ENCODE measurements around the gene CRYAA. TPM values are rescaled to one million over a fixed set of nuclear protein-coding genes. Genes with fewer than 3 reads are reported as not detected.
A peak's percentile ranks its signal among the peaks of the same experiment; 100 is the strongest.

The CRYAA gene
- total and polyA plus RNA-seq, 2 of the 8 experiments (the other 6 are each of a cell fraction or from before 2014, with no cell fraction given), result not detected

- no peak overlapping the region for H2BK5ac ChIP-seq (ENCODE audit: low read depth, low read length)
- no peak overlapping the region for H3K14ac ChIP-seq (ENCODE audit: insufficient read length)
- H3K27me3 ChIP-seq (replicated peaks in 1 of 4; ENCODE audit: control insufficient read depth in 3 of 4, extremely low read depth in 1 of 4, insufficient read depth in 3 of 4, low read length in 3 of 4), result no peaks in the 10 kb centered on the region
- H2AFZ ChIP-seq (ENCODE audit: low read length), result no peak overlapping the region
- H3K9ac ChIP-seq (replicated peaks in 1 of 4; ENCODE audit: extremely low read depth in 1 of 4, low read depth in 3 of 4, low read length in 3 of 4), result no peak overlapping the region
- H3K4me2 ChIP-seq (ENCODE audit: insufficient read depth in 1 of 2, low read depth in 2 of 2, low read length in 2 of 2), result no peak overlapping the region
- ChIA-PET CTCF (ENCODE audit: partially characterized antibody) (interaction anchor here (1.2 kb wide), 2 partner anchors 61 to 405 kb away, joined by 3 to 5 read pairs; no protein-coding TSS in a partner anchor), POLR2A (ENCODE audit: partially characterized antibody) (no interaction called here)
- H3K56ac ChIP-seq (replicated peaks; ENCODE audit: insufficient read length, low read depth, low read length), result no peak overlapping the region
- H4K8ac ChIP-seq (ENCODE audit: extremely low read depth, insufficient read depth, low read length), result peak overlapping the region; percentile 0; the same call in 1 of the 2 replicates
- peaks cover 0 to under 1% of the 10 kb centered on the region in 2 experiments; a peak in 1 of 4 replicates for H3K9me3 ChIP-seq (ENCODE audit: insufficient read depth in 2 of 2, low read depth in 1 of 2, low read length in 1 of 2)
- no peaks in the 10 kb centered on the region for H3K36me3 ChIP-seq (ENCODE audit: control insufficient read depth in 2 of 4, insufficient read depth in 4 of 4, low read length in 3 of 4)
- H3K18ac ChIP-seq (ENCODE audit: extremely low read depth, low read length), result no peak overlapping the region
- no peaks in the 10 kb centered on the region; a peak in 2 of 7 replicates for H3K4me1 ChIP-seq (replicated peaks in 1 of 4; ENCODE audit: control insufficient read depth in 3 of 4, insufficient read depth in 4 of 4, low read length in 3 of 4)
- no peak overlapping the region for H4K5ac ChIP-seq (ENCODE audit: insufficient read length, low read depth, low read length)
- no peaks in the 10 kb centered on the region for H4K20me1 ChIP-seq (replicated peaks in 1 of 2; ENCODE audit: control insufficient read depth in 1 of 2, insufficient read depth in 2 of 2, low read length in 2 of 2)
- no peak overlapping the region for H3K23ac ChIP-seq (ENCODE audit: insufficient read length)
- no peak overlapping the region for H3K27ac ChIP-seq (ENCODE audit: low read depth, low read length)
- no peak overlapping the region for H4K91ac ChIP-seq (replicated peaks; ENCODE audit: insufficient read length, low read length)
- FAIRE-seq (no peak), DNase-seq (ENCODE audit: low read depth in 1 of 2, low spot score in 2 of 2) (no peak)
- no peaks in the 10 kb centered on the region for H3K23me2 ChIP-seq (ENCODE audit: low read depth, low read length)
- no peaks in the 10 kb centered on the region for H3K79me2 ChIP-seq (ENCODE audit: control insufficient read depth in 1 of 2, insufficient read depth in 2 of 2, low read length in 2 of 2)
- no peaks in the 10 kb centered on the region for H3K79me1 ChIP-seq (ENCODE audit: low read depth, low read length)
- no peak overlapping the region for H3K4ac ChIP-seq (replicated peaks; ENCODE audit: insufficient read length, low read depth, low read length)
- H2BK12ac ChIP-seq (ENCODE audit: low read depth, low read length), result no peak overlapping the region
- no peak overlapping the region for H2BK120ac ChIP-seq (replicated peaks; ENCODE audit: low read depth, low read length)
- H2BK15ac ChIP-seq (ENCODE audit: low read length), result no peak overlapping the region
- H2AK5ac ChIP-seq (ENCODE audit: low read depth, low read length), result no peak overlapping the region
- H3K4me3 ChIP-seq (ENCODE audit: extremely low read depth in 1 of 4, insufficient read depth in 2 of 4, low read depth in 3 of 4, low read length in 4 of 4), result no peak overlapping the region
- no peak overlapping the region for H2BK20ac ChIP-seq (ENCODE audit: low read length)
- 86% methylated on average over 16 of the region's 18 CpGs; no CpG with 5 or more reads in 1 of the 2 experiments for WGBS, 2 experiments (ENCODE audit: extremely low coverage in 1 of 2, insufficient coverage in 1 of 2, insufficient read length in 1 of 2, insufficient replicate concordance in 2 of 2, low coverage in 1 of 2, low lambda C conversion rate in 2 of 2, missing lambda C conversion rate in 1 of 2)
- no peak for TF ChIP-seq SIX5 (IDR thresholded peaks at IDR 0.05; ENCODE audit: low read depth, low read length)
- TF ChIP-seq CTBP2 (IDR thresholded peaks at IDR 0.05; ENCODE audit: borderline replicate concordance, insufficient read depth, insufficient read length, low read length), result no peak
- TF ChIP-seq SP2 (IDR thresholded peaks at IDR 0.05; ENCODE audit: low read length), result no peak
- no peak for TF ChIP-seq NANOG (IDR thresholded peaks at IDR 0.05; ENCODE audit: insufficient read depth, low read depth, low read length, poor library complexity, severe bottlenecking)
- no peak for TF ChIP-seq CREB1 (IDR thresholded peaks at IDR 0.05)
- TF ChIP-seq POLR2A (IDR thresholded peaks at IDR 0.05; ENCODE audit: control extremely low read depth in 1 of 2, low read depth in 2 of 2, low read length in 2 of 2), result no peak
- TF ChIP-seq CTCF (IDR thresholded peaks at IDR 0.05; ENCODE audit: control extremely low read depth in 1 of 3, insufficient read depth in 1 of 3, low read depth in 1 of 3, low read length in 3 of 3), result no peak
- no peak for TF ChIP-seq SP4 (IDR thresholded peaks at IDR 0.05; ENCODE audit: low read length)
- TF ChIP-seq POLR2AphosphoS5 (IDR thresholded peaks at IDR 0.05; ENCODE audit: low read depth, low read length), result no peak
- no peak for TF ChIP-seq ASH2L (IDR thresholded peaks at IDR 0.05; ENCODE audit: low read length)
- TF ChIP-seq RXRA (IDR thresholded peaks at IDR 0.05; ENCODE audit: insufficient read depth, low read depth, low read length), result no peak
Measured at GRCh38 chr21:43206231-43207042, 37.6 kb downstream of the CRYAA start.
